Skeletal muscle tissue (tissue), 4 donors: Measurements from ENCODE around the gene MRPL40. TPM values are rescaled to one million over a fixed set of nuclear protein-coding genes. Genes with fewer than 3 reads are reported as not detected.

Experiments used
- H3K27ac ChIP-seq: one replicate; pipeline ENCODE4 v1.7.0; 2013; ENCODE audit warnings: mild to moderate bottlenecking, low read depth, low read length, inconsistent platforms
- H3K27me3 ChIP-seq, 3 donors: one replicate each; pipeline ENCODE4 v1.7.0; 2013; ENCODE audit warnings: low read length in 3 of 3; ENCODE audit not compliant: control insufficient read depth in 3 of 3, insufficient read depth in 3 of 3
- H3K36me3 ChIP-seq, 3 donors: one replicate each; pipeline ENCODE4 v1.7.0; 2013; ENCODE audit warnings: low read length in 3 of 3; ENCODE audit not compliant: control insufficient read depth in 3 of 3, insufficient read depth in 3 of 3
- H3K4me1 ChIP-seq, 3 donors: one replicate each; pipeline ENCODE4 v1.7.0; 2013; ENCODE audit warnings: low read length in 3 of 3, mild to moderate bottlenecking in 3 of 3; ENCODE audit not compliant: control insufficient read depth in 3 of 3, insufficient read depth in 3 of 3
- H3K4me3 ChIP-seq, 3 donors: one replicate each; pipeline ENCODE4 v1.7.0; 2013; ENCODE audit warnings: low read length in 3 of 3
- H3K9ac ChIP-seq, 3 donors: one replicate each; pipeline ENCODE4 v1.7.0; 2013; ENCODE audit warnings: low read length in 3 of 3, mild to moderate bottlenecking in 3 of 3, moderate library complexity in 2 of 3, low read depth in 1 of 3
- H3K9me3 ChIP-seq, 3 donors: one replicate each; pipeline ENCODE4 v1.7.0; 2013; ENCODE audit warnings: low read length in 3 of 3; ENCODE audit not compliant: control insufficient read depth in 3 of 3
- total RNA-seq: library from RNA; depleted of rRNA; stranded (reverse); fragments of >200 nt; gene quantifications from one replicate; pipeline ENCODE4 v1.2.3, GENCODE V29; 2014
- donor health status: Osteomylitis.

Gene MRPL40
- total RNA-seq, 1 donor from 2014 or later = 34.4 TPM

- Histone ChIP-seq H3K4me1 (peaks cover 11 to 25% (median 15%) of the 10 kb centered on the region in 3 donors), H3K9me3 (no peaks in the 10 kb centered on the region), H3K27ac (no peak overlapping the region), H3K27me3 (no peaks in the 10 kb centered on the region), H3K4me3 (no peak overlapping the region), H3K9ac (no peak overlapping the region), H3K36me3 (no peaks in the 10 kb centered on the region)
Observed at GRCh38 chr22:19419464-19420178, 12.7 kb upstream of the MRPL40 start.

GRCh38 chr22:19420321-19420720 is 12.0 kb upstream of the MRPL40 start:
- H3K4me1 ChIP-seq = peaks cover 11 to 32% (median 15%) of the 10 kb centered on the region in 3 donors
- no peaks in the 10 kb centered on the region for H3K27me3 ChIP-seq
- no peak overlapping the region for H3K27ac ChIP-seq
- no peak overlapping the region for H3K4me3 ChIP-seq
- no peaks in the 10 kb centered on the region for H3K9me3 ChIP-seq
- no peak overlapping the region for H3K9ac ChIP-seq
- peaks cover 0 to 6% (median 0%) of the 10 kb centered on the region in 3 donors for H3K36me3 ChIP-seq

GRCh38 chr22:19422440-19423301 is 9.7 kb upstream of the MRPL40 start:
- no peaks in the 10 kb centered on the region for H3K27me3 ChIP-seq
- peaks cover 11 to 41% (median 15%) of the 10 kb centered on the region in 3 donors for H3K4me1 ChIP-seq
- H3K9ac ChIP-seq = peak overlapping the region in 1 of 3 donors; percentile 16
- H3K36me3 ChIP-seq = peaks cover 0 to 6% (median 0%) of the 10 kb centered on the region in 3 donors
- no peak overlapping the region for H3K27ac ChIP-seq
- no peaks in the 10 kb centered on the region for H3K9me3 ChIP-seq
- H3K4me3 ChIP-seq = no peak overlapping the region

- no peak overlapping the region for H3K4me3 ChIP-seq
- H3K27ac ChIP-seq = no peak overlapping the region
- peaks cover 16 to 50% (median 17%) of the 10 kb centered on the region in 3 donors for H3K4me1 ChIP-seq
- no peak overlapping the region for H3K9ac ChIP-seq
- H3K27me3 ChIP-seq = no peaks in the 10 kb centered on the region
- peaks cover 0 to 6% (median 0%) of the 10 kb centered on the region in 3 donors for H3K36me3 ChIP-seq
- H3K9me3 ChIP-seq = no peaks in the 10 kb centered on the region
Observed at GRCh38 chr22:19424186-19424500, 8.2 kb upstream of the MRPL40 start.

GRCh38 chr22:19429950-19430889 is 2.1 kb upstream of the MRPL40 start:
- Histone ChIP-seq H3K9ac (peak overlapping the region; percentile 87 to 90 (median 88)), H3K36me3 (peaks cover 8 to 11% (median 10%) of the 10 kb centered on the region in 3 donors), H3K27ac (peak overlapping the region; percentile 64), H3K4me3 (peak overlapping the region; percentile 84 to 92 (median 87)), H3K9me3 (no peaks in the 10 kb centered on the region), H3K27me3 (no peaks in the 10 kb centered on the region), H3K4me1 (peaks cover 24 to 50% (median 29%) of the 10 kb centered on the region in 3 donors)

GRCh38 chr22:19430890-19431541 is 1.3 kb upstream of the MRPL40 start:
- Histone ChIP-seq H3K4me3 (peak overlapping the region; percentile 84 to 92 (median 87)), H3K36me3 (peaks cover 13 to 16% (median 16%) of the 10 kb centered on the region in 3 donors), H3K4me1 (peaks cover 24 to 48% (median 29%) of the 10 kb centered on the region in 3 donors), H3K9ac (peak overlapping the region; percentile 87 to 90 (median 88)), H3K27ac (peak overlapping the region; percentile 64), H3K27me3 (no peaks in the 10 kb centered on the region), H3K9me3 (no peaks in the 10 kb centered on the region)

GRCh38 chr22:19431649-19432132 is 654 bp upstream of the MRPL40 start, which contains the start of gene HIRA:
HIRA (minus strand) TSS chr22:19431733; CDS start chr22:19431476, 257 bp downstream.
- Histone ChIP-seq H3K36me3 (peaks cover 13 to 20% (median 19%) of the 10 kb centered on the region in 3 donors), H3K9ac (peak within 1 kb of the TSS; percentile 88 to 98 (median 97)), H3K27ac (peak within 1 kb of the TSS; percentile 97), H3K4me3 (peak within 1 kb of the TSS; percentile 93 to 99 (median 98)), H3K9me3 (no peaks in the 10 kb centered on the region), H3K4me1 (peaks cover 24 to 44% (median 29%) of the 10 kb centered on the region in 3 donors), H3K27me3 (no peaks in the 10 kb centered on the region)

GRCh38 chr22:19434401-19434800 is 2.1 kb downstream of the MRPL40 start:
- Histone ChIP-seq H3K27ac (no peak overlapping the region), H3K27me3 (no peaks in the 10 kb centered on the region), H3K4me1 (peaks cover 29 to 40% (median 31%) of the 10 kb centered on the region in 3 donors), H3K4me3 (no peak overlapping the region), H3K9ac (no peak overlapping the region), H3K9me3 (no peaks in the 10 kb centered on the region), H3K36me3 (peaks cover 18 to 26% (median 21%) of the 10 kb centered on the region in 3 donors)
